BJ (cell line): ENCODE results near the gene NR5A1. TPM values are rescaled to one million over a fixed set of nuclear protein-coding genes. Genes with fewer than 3 reads are reported as not detected.

ENCODE experiments used
- CTCF ChIA-PET: fragments of 350-600 bp; formaldehyde crosslinking; extraction: SDS; loops from one replicate; lab custom pipeline; 2021; ENCODE audit warnings: antibody characterized with exemption, inconsistent platforms; lab: Yijun Ruan, JAX
- POLR2A ChIA-PET: fragments of 300-600 bp; sonication (Branson Sonifier 250); formaldehyde crosslinking; extraction: SDS; loops from one replicate; lab custom pipeline; 2021; ENCODE audit warnings: antibody characterized with exemption; lab: Charles Lee
- DNase-seq: peaks from one replicate; pipeline ENCODE4 v3.0.0-alpha.2; 2011; ENCODE audit warnings: low read depth
- H3K27me3 ChIP-seq: 2 replicates; pipeline ENCODE4 v1.6.0; 2011; ENCODE audit warnings: low read length; ENCODE audit not compliant: control insufficient read depth, insufficient read depth
- H3K36me3 ChIP-seq: 2 replicates; pipeline ENCODE4 v1.5.1; 2011; ENCODE audit warnings: low read length; ENCODE audit not compliant: control insufficient read depth, insufficient read depth
- H3K4me3 ChIP-seq: 2 replicates; pipeline ENCODE4 v1.5.1; 2011; ENCODE audit warnings: low read depth, mild to moderate bottlenecking, control low read depth, low read length
- CTCF ChIP-seq: IDR thresholded peaks from 2 replicates; pipeline ENCODE4 v1.5.1; 2011; ENCODE audit warnings: low read depth, mild to moderate bottlenecking, control low read depth, inconsistent platforms, low read length, moderate library complexity; ENCODE audit not compliant: insufficient read depth
- polyA plus RNA-seq: library from polyadenylated mRNA; depleted of rRNA; stranded (reverse); fragments of >200 nt; gene quantifications from 2 replicates; pipeline ENCODE4 v1.2.3, GENCODE V29; 2011; rRNA removed

Gene NR5A1
- polyA plus RNA-seq, 1 experiment = not detected

GRCh38 chr9:124439086-124439485, 68.1 kb downstream of the NR5A1 start:
- ChIA-PET POLR2A (no interaction called here), CTCF (no interaction called here)
- DNase-seq = no peak
- H3K4me3 ChIP-seq = no peak overlapping the region
- TF ChIP-seq CTCF = no peak
- H3K36me3 ChIP-seq = no peaks in the 10 kb centered on the region
- peaks cover 7% of the 10 kb centered on the region for H3K27me3 ChIP-seq

GRCh38 chr9:124438091-124438490, 69.1 kb downstream of the NR5A1 start:
- DNase-seq = no peak
- no peak for TF ChIP-seq CTCF
- CTCF ChIA-PET = no interaction called here
- no peak overlapping the region for H3K4me3 ChIP-seq
- no peaks in the 10 kb centered on the region for H3K36me3 ChIP-seq
- POLR2A ChIA-PET = no interaction called here
- peaks cover 9% of the 10 kb centered on the region for H3K27me3 ChIP-seq

GRCh38 chr9:124437086-124437485, 70.1 kb downstream of the NR5A1 start:
- TF ChIP-seq CTCF = no peak
- DNase-seq = no peak
- no peak overlapping the region for H3K4me3 ChIP-seq
- peaks cover 9% of the 10 kb centered on the region for H3K27me3 ChIP-seq
- H3K36me3 ChIP-seq = no peaks in the 10 kb centered on the region
- POLR2A ChIA-PET = no interaction called here
- CTCF ChIA-PET = no interaction called here

GRCh38 chr9:124436320-124436719, 70.9 kb downstream of the NR5A1 start:
- CTCF ChIA-PET = interaction anchor here (0.6 kb wide), 1 partner anchor 605 kb away, joined by 4 read pairs; no protein-coding TSS in a partner anchor
- POLR2A ChIA-PET = no interaction called here
- H3K36me3 ChIP-seq = no peaks in the 10 kb centered on the region
- no peak for DNase-seq
- no peak overlapping the region for H3K4me3 ChIP-seq
- H3K27me3 ChIP-seq = peaks cover 11% of the 10 kb centered on the region
- TF ChIP-seq CTCF = no peak

Other genes starting within 250 kb of the NR5A1 start
- gene NEK6, start 249.4 kb downstream of the NR5A1 start, polyA plus RNA-seq = 71.1 and 73.6 TPM in 2 replicates
- gene PSMB7, start 92.0 kb downstream of the NR5A1 start, polyA plus RNA-seq = 325 and 357 TPM in 2 replicates
- not detected in 2 replicates for gene ADGRD2, start 56.9 kb downstream of the NR5A1 start, polyA plus RNA-seq